GM18498 (cell line): ENCODE results near the gene HACL1.
"Not testable (repeated sequence)": the region's sequence is repeated elsewhere in the genome, so short reads cannot be mapped to it uniquely, and the experiment has no call there.

ENCODE experiments used
- ATAC-seq: cut with Tn5 transposase; IDR thresholded peaks from one replicate; pipeline ENCODE4 v1.9.1; 2021; ENCODE audit warnings: mild to moderate bottlenecking, moderate library complexity; ENCODE audit not compliant: unreplicated experiment

The HACL1 gene

GRCh38 chr3:15585111-15585845, 16.1 kb downstream of the HACL1 start:
- ATAC-seq = no peak

- no peak for ATAC-seq
These were observed 19.6 kb downstream of the HACL1 start for GRCh38 chr3:15581471-15582394.

- ATAC-seq = no peak
These were observed 22.3 kb downstream of the HACL1 start for GRCh38 chr3:15579051-15579450.

GRCh38 chr3:15578289-15578867, 23.0 kb downstream of the HACL1 start:
- no peak for ATAC-seq

- no peak for ATAC-seq
These were observed 24.9 kb downstream of the HACL1 start for GRCh38 chr3:15576475-15576874.

- no peak for ATAC-seq
These were observed 25.9 kb downstream of the HACL1 start for GRCh38 chr3:15575446-15575845.

- no peak for ATAC-seq
These were observed 29.2 kb downstream of the HACL1 start for GRCh38 chr3:15572138-15572537.

GRCh38 chr3:15563190-15563589, 38.2 kb downstream of the HACL1 start:
- no peak for ATAC-seq

GRCh38 chr3:15562560-15562959, 38.8 kb downstream of the HACL1 start:
- ATAC-seq = no peak

GRCh38 chr3:15558581-15558980, 42.8 kb downstream of the HACL1 start:
- ATAC-seq = no peak

GRCh38 chr3:15557511-15557946, 43.8 kb downstream of the HACL1 start:
- ATAC-seq = peak; percentile 68

GRCh38 chr3:15556512-15556911, 44.9 kb downstream of the HACL1 start:
- peak; percentile 84 for ATAC-seq

- ATAC-seq = no peak
These were observed 47.6 kb downstream of the HACL1 start for GRCh38 chr3:15553749-15554148.

- no peak for ATAC-seq
These were observed 49.5 kb downstream of the HACL1 start for GRCh38 chr3:15551902-15552301.

- ATAC-seq = no peak
These were observed 51.5 kb downstream of the HACL1 start for GRCh38 chr3:15549846-15550245.

GRCh38 chr3:15542614-15543013, 58.8 kb downstream of the HACL1 start:
- no peak for ATAC-seq

GRCh38 chr3:15541371-15541770, 60.0 kb downstream of the HACL1 start:
- no peak for ATAC-seq

- no peak for ATAC-seq
These were observed 62.3 kb downstream of the HACL1 start for GRCh38 chr3:15539066-15539465.

GRCh38 chr3:15538345-15538744, 63.0 kb downstream of the HACL1 start:
- no peak for ATAC-seq

- no peak for ATAC-seq
These were observed 64.5 kb downstream of the HACL1 start for GRCh38 chr3:15536856-15537255.

- no peak for ATAC-seq
These were observed 65.6 kb downstream of the HACL1 start for GRCh38 chr3:15535732-15536131.

- not testable (repeated sequence) for ATAC-seq
These were observed 68.8 kb downstream of the HACL1 start for GRCh38 chr3:15532614-15533013.
